Activated T-helper 1 cell treated with anti-CD3 and anti-CD28 coated beads, Interleukin-2, amount 50 U/mL, for 16 hours (primary cell): ENCODE data around the gene SLC45A1.

ENCODE experiments used
- DNase-seq, 2 donors: peaks; one replicate each; pipeline ENCODE4 v3.0.0-alpha.2; 2020; ENCODE audit warnings: low read depth in 1 of 2, low spot score in 1 of 2

SLC45A1 gene

GRCh38 chr1:8384577-8384976 lies 66.7 kb downstream of the SLC45A1 start:
- no peak for DNase-seq

- no peak for DNase-seq
Measured at GRCh38 chr1:8386247-8386646, 68.3 kb downstream of the SLC45A1 start.

GRCh38 chr1:8388732-8389562 lies 71.0 kb downstream of the SLC45A1 start:
- no peak for DNase-seq

- DNase-seq, result no peak
Measured at GRCh38 chr1:8389958-8390535, 72.1 kb downstream of the SLC45A1 start.

GRCh38 chr1:8390707-8391106 lies 72.8 kb downstream of the SLC45A1 start:
- DNase-seq, result no peak

- DNase-seq, result no peak
Measured at GRCh38 chr1:8392522-8392921, 74.6 kb downstream of the SLC45A1 start.
